Sciatic nerve (tissue), 2 donors: ENCODE data around the gene FAM174B. TPM values are rescaled to one million over a fixed set of nuclear protein-coding genes. Genes with fewer than 3 reads are reported as not detected.

Experiments
- ATAC-seq: fragments of 200-7000 bp; cut with Tn5 transposase; one replicate; pipeline ENCODE4 v1.9.1; 2020; ENCODE audit warnings: mild to moderate bottlenecking, moderate library complexity
- DNase-seq: peaks from one replicate; pipeline ENCODE4 v3.0.0-alpha.2; 2020; ENCODE audit warnings: low spot score
- intact Hi-C: fragments of 100-400 bp; cut with DNase I; formaldehyde crosslinking; loops from one replicate; pipeline ENCODE4 v1.14.2; 2022
- total RNA-seq: library from RNA; stranded (reverse); fragmentation: NEBNext Ultra II Directional; extraction: Animal tissue kit (Norgen Biotek cat#: 25700); gene quantifications from one replicate; pipeline ENCODE4 v1.2.1, GENCODE V29; 2021
- donor health status: DM: no; HTN: no; CAD: no.
- donor health status: DM: no; HTN: no; CAD: no.

Gene FAM174B
- total RNA-seq, 1 donor from 2014 or later, result 17.5 TPM

GRCh38 chr15:92625251-92625980, 30.2 kb downstream of the FAM174B start:
- intact Hi-C loops, result no loop called here
- ATAC-seq, result no peak

GRCh38 chr15:92624401-92624991, 31.1 kb downstream of the FAM174B start:
- intact Hi-C loops, result no loop called here
- DNase-seq, result peak; percentile 60
- ATAC-seq, result peak; percentile 90

More at GRCh38 chr15:92625251-92625980, 30.2 kb downstream of the FAM174B start:
- no peak for DNase-seq

- intact Hi-C loops, result no loop called here
- no peak for ATAC-seq
- DNase-seq, result peak; percentile 50
These were observed 32.1 kb downstream of the FAM174B start for GRCh38 chr15:92623435-92623834.

- ATAC-seq (no peak), DNase-seq (peak; percentile 38)
- intact Hi-C loops, result no loop called here
These were observed 33.5 kb downstream of the FAM174B start for GRCh38 chr15:92621972-92622533.

GRCh38 chr15:92620991-92621390, 34.6 kb downstream of the FAM174B start:
- intact Hi-C loops, result no loop called here
- peak; percentile 38 for DNase-seq
- no peak for ATAC-seq

GRCh38 chr15:92619145-92620101, 36.2 kb downstream of the FAM174B start:
- ATAC-seq (peak; percentile 11), DNase-seq (peak; percentile 49)
- intact Hi-C loops, result no loop called here

- intact Hi-C loops, result no loop called here
- peak; percentile 74 for DNase-seq
- ATAC-seq, result peak; percentile 92
These were observed 37.7 kb downstream of the FAM174B start for GRCh38 chr15:92617549-92618520.

GRCh38 chr15:92616621-92617548, 38.7 kb downstream of the FAM174B start:
- peak; percentile 56 for DNase-seq
- ATAC-seq, result peak; percentile 3
- intact Hi-C loops, result no loop called here

- peak; percentile 27 for DNase-seq
- no peak for ATAC-seq
- intact Hi-C loops, result no loop called here
These were observed 40.5 kb downstream of the FAM174B start for GRCh38 chr15:92614791-92615785.

GRCh38 chr15:92614301-92614700, 41.3 kb downstream of the FAM174B start:
- DNase-seq, result peak; percentile 19
- intact Hi-C loops, result no loop called here
- no peak for ATAC-seq

- intact Hi-C loops, result no loop called here
- ATAC-seq, result no peak
These were observed 41.7 kb downstream of the FAM174B start for GRCh38 chr15:92613841-92614240.

GRCh38 chr15:92612891-92613290, 42.7 kb downstream of the FAM174B start:
- DNase-seq, result peak; percentile 21
- ATAC-seq, result no peak
- intact Hi-C loops, result no loop called here

More at GRCh38 chr15:92613841-92614240, 41.7 kb downstream of the FAM174B start:
- DNase-seq, result peak; percentile 22

GRCh38 chr15:92611995-92612745, 43.4 kb downstream of the FAM174B start:
- ATAC-seq (no peak), DNase-seq (peak; percentile 43)
- intact Hi-C loops, result no loop called here

- intact Hi-C loops, result no loop called here
- DNase-seq, result no peak
- no peak for ATAC-seq
These were observed 44.4 kb downstream of the FAM174B start for GRCh38 chr15:92611150-92611549.

- ATAC-seq (no peak), DNase-seq (peak; percentile 44)
- intact Hi-C loops, result no loop called here
These were observed 45.5 kb downstream of the FAM174B start for GRCh38 chr15:92610101-92610520.
